Adipocyte (in vitro differentiated cells): ENCODE measurements around the gene GGN.
A peak's percentile ranks its signal among the peaks of the same experiment; 100 is the strongest.

Experiments used
- DNase-seq: peaks from one replicate; pipeline ENCODE4 v3.0.0-alpha.2; 2015; ENCODE audit warnings: low read depth
- H3K27me3 ChIP-seq: replicated peaks from 2 replicates; pipeline ENCODE4 v1.7.0; 2013; ENCODE audit warnings: mild to moderate bottlenecking, low read length, moderate library complexity; ENCODE audit not compliant: control insufficient read depth, insufficient read depth
- H3K36me3 ChIP-seq: 2 replicates; pipeline ENCODE4 v1.7.0; 2013; ENCODE audit warnings: low read length, mild to moderate bottlenecking, moderate library complexity; ENCODE audit not compliant: control insufficient read depth, insufficient read depth, severe bottlenecking
- H3K4me1 ChIP-seq: 2 replicates; pipeline ENCODE4 v1.7.0; 2013; ENCODE audit warnings: mild to moderate bottlenecking, low read length, moderate library complexity; ENCODE audit not compliant: control insufficient read depth, insufficient read depth
- H3K4me3 ChIP-seq: 2 replicates; pipeline ENCODE4 v1.7.0; 2013; ENCODE audit warnings: mild to moderate bottlenecking, low read length, moderate library complexity
- H3K9ac ChIP-seq: 2 replicates; pipeline ENCODE4 v1.7.0; 2013; ENCODE audit warnings: mild to moderate bottlenecking, low read length, moderate library complexity
- H3K9me3 ChIP-seq: 2 replicates; pipeline ENCODE4 v1.7.0; 2013; ENCODE audit warnings: mild to moderate bottlenecking, low read length, moderate library complexity; ENCODE audit not compliant: control insufficient read depth

GGN gene

GRCh38 chr19:38395381-38396114 lies 7.7 kb upstream of the GGN start:
- no peaks in the 10 kb centered on the region for H3K36me3 ChIP-seq

GRCh38 chr19:38394488-38394887 lies 6.7 kb upstream of the GGN start:
- H3K27me3 ChIP-seq = peaks cover 6% of the 10 kb centered on the region

More at GRCh38 chr19:38395381-38396114, 7.7 kb upstream of the GGN start:
- Histone ChIP-seq H3K4me1 (no peaks in the 10 kb centered on the region), H3K4me3 (no peak overlapping the region), H3K27me3 (peaks cover 14% of the 10 kb centered on the region), H3K9me3 (no peaks in the 10 kb centered on the region), H3K9ac (no peak overlapping the region)
- no peak for DNase-seq

GRCh38 chr19:38392707-38393308 lies 5.0 kb upstream of the GGN start:
- DNase-seq = peak; percentile 45
- H3K4me1 ChIP-seq = peaks cover 9% of the 10 kb centered on the region
- H3K4me3 ChIP-seq = no peak overlapping the region
- no peaks in the 10 kb centered on the region for H3K9me3 ChIP-seq
- H3K9ac ChIP-seq = no peak overlapping the region
- peaks cover 4% of the 10 kb centered on the region for H3K27me3 ChIP-seq
- no peaks in the 10 kb centered on the region for H3K36me3 ChIP-seq

More at GRCh38 chr19:38394488-38394887, 6.7 kb upstream of the GGN start:
- Histone ChIP-seq H3K4me1 (no peaks in the 10 kb centered on the region), H3K9ac (no peak overlapping the region), H3K36me3 (no peaks in the 10 kb centered on the region), H3K9me3 (no peaks in the 10 kb centered on the region), H3K4me3 (no peak overlapping the region)
- DNase-seq = no peak

GRCh38 chr19:38391911-38392464 lies 4.2 kb upstream of the GGN start:
- no peaks in the 10 kb centered on the region for H3K36me3 ChIP-seq

GRCh38 chr19:38389957-38390924 lies 2.4 kb upstream of the GGN start:
- no peak for DNase-seq
- Histone ChIP-seq H3K9ac (no peak overlapping the region), H3K9me3 (no peaks in the 10 kb centered on the region), H3K36me3 (peaks cover under 1% of the 10 kb centered on the region), H3K4me3 (no peak overlapping the region), H3K4me1 (peaks cover 19% of the 10 kb centered on the region), H3K27me3 (no peaks in the 10 kb centered on the region)

More at GRCh38 chr19:38391911-38392464, 4.2 kb upstream of the GGN start:
- Histone ChIP-seq H3K4me3 (no peak overlapping the region), H3K4me1 (peaks cover 16% of the 10 kb centered on the region), H3K9ac (no peak overlapping the region), H3K9me3 (no peaks in the 10 kb centered on the region), H3K27me3 (peaks cover 4% of the 10 kb centered on the region)
- no peak for DNase-seq

GRCh38 chr19:38389101-38389925 lies 1.5 kb upstream of the GGN start:
- Histone ChIP-seq H3K27me3 (no peaks in the 10 kb centered on the region), H3K9ac (peak overlapping the region; percentile 54), H3K36me3 (peaks cover 4% of the 10 kb centered on the region), H3K4me1 (peaks cover 19% of the 10 kb centered on the region), H3K4me3 (peak overlapping the region; percentile 74), H3K9me3 (no peaks in the 10 kb centered on the region)
- peak; percentile 79 for DNase-seq

- Histone ChIP-seq H3K4me3 (peak within 1 kb of the TSS; percentile 76), H3K27me3 (no peaks in the 10 kb centered on the region), H3K9ac (peak within 1 kb of the TSS; percentile 54), H3K9me3 (no peaks in the 10 kb centered on the region), H3K4me1 (peaks cover 19% of the 10 kb centered on the region), H3K36me3 (peaks cover 12% of the 10 kb centered on the region)
- DNase-seq = peak; percentile 73
Measured at GRCh38 chr19:38388349-38389100, 691 bp upstream of the GGN start, which contains the start of gene SPRED3. TSS of gene SPRED3 (plus strand) at chr19:38388697. CDS start at chr19:38390303, 1,606 bp downstream.

- H3K9me3 ChIP-seq = no peaks in the 10 kb centered on the region
- H3K4me3 ChIP-seq = peak overlapping the region; percentile 76
- H3K27me3 ChIP-seq = no peaks in the 10 kb centered on the region
- DNase-seq = no peak
- H3K36me3 ChIP-seq = peaks cover 27% of the 10 kb centered on the region
- H3K4me1 ChIP-seq = peaks cover 19% of the 10 kb centered on the region
- peak overlapping the region; percentile 60 for H3K9ac ChIP-seq
Measured at GRCh38 chr19:38386971-38387549, 774 bp downstream of the GGN start.

GRCh38 chr19:38386300-38386970 lies 1.4 kb downstream of the GGN start:
- H3K9ac ChIP-seq = no peak overlapping the region
- H3K4me3 ChIP-seq = no peak overlapping the region
- DNase-seq = no peak
- H3K9me3 ChIP-seq = no peaks in the 10 kb centered on the region
- H3K4me1 ChIP-seq = peaks cover 19% of the 10 kb centered on the region
- H3K36me3 ChIP-seq = peaks cover 33% of the 10 kb centered on the region
- no peaks in the 10 kb centered on the region for H3K27me3 ChIP-seq
